ENCODE data around the gene PIWIL4. TPM values are rescaled to one million over a fixed set of nuclear protein-coding genes. Genes with fewer than 3 reads are reported as not detected.

Gene PIWIL4
- total RNA-seq, 1 donor from 2014 or later, result 0.59 TPM

DNA sequence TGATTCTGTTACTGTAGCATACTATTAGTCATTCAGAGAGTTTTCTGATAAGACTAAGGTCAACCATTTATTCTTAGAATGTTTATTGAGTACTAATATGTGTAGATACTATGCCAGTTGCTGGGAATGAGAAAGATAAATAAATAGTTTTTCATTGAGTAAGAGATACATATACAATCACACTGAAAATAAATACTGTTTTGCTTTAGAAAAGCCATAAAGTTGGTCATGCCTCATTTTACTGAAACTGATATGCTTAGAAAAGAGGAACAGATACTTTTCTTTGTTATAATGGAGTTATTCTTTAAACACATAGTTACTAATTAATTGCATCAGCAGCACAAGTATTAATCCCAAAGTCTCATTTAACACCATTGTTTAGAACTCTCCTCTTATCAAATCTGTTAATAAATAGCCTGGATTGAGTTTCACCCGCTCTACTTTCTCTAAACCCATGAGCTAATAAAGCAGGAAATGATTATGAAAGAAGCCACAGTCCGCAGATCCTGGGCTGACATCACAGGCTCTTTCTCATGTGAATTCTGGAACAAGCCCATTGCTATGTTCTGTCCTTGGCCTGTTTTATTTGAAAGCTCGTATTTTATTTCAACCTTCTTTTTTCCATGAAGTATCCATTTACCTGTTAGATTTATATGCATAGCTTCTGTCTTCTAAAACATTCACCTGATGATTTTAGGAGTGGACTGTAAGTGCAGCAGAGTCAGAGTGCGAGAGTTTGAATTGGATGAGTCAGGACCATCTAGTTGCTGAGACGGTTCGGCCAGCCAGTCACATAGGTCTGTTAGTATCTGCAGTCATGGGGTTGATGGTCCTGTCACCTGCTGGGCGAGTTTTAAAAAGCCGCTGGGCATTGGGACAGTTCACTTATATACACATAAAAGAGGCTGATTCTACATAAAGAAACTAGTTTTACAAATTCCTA, 35.5 kb downstream of the PIWIL4 start:
- no peaks in the 10 kb centered on the region for H3K9me3 ChIP-seq (ENCODE audit: insufficient read depth, low read depth, low read length)
- H3K79me2 ChIP-seq (ENCODE audit: insufficient read depth, low read length), result no peaks in the 10 kb centered on the region
- Mint-ChIP-seq H3K4me1 (ENCODE audit: low read depth, unreplicated experiment) (peaks cover 10% of the 10 kb centered on the region), H3K27ac (ENCODE audit: unreplicated experiment) (peak overlapping the region; percentile 2), H3K36me3 (ENCODE audit: low read depth, unreplicated experiment) (no peaks in the 10 kb centered on the region), H3K9me3 (ENCODE audit: unreplicated experiment) (no peaks in the 10 kb centered on the region), H3K27me3 (ENCODE audit: low read depth, unreplicated experiment) (no peaks in the 10 kb centered on the region), H3K4me3 (ENCODE audit: unreplicated experiment) (no peak overlapping the region)
- no peaks in the 10 kb centered on the region for H3K27me3 ChIP-seq (ENCODE audit: insufficient read depth, low read length)
- H3K27ac ChIP-seq (ENCODE audit: low read depth, low read length), result no peak overlapping the region
- H3K36me3 ChIP-seq (ENCODE audit: insufficient read depth, low read length), result no peaks in the 10 kb centered on the region
- no peak overlapping the region for H2AFZ ChIP-seq (ENCODE audit: low read depth, low read length)
- no peaks in the 10 kb centered on the region for H4K20me1 ChIP-seq (ENCODE audit: insufficient read depth, low read length)
- peak overlapping the region; percentile 39 for H3K4me2 ChIP-seq (ENCODE audit: low read length)
- H3K9ac ChIP-seq (ENCODE audit: low read length), result no peak overlapping the region
- TF ChIP-seq, protein P1, sequence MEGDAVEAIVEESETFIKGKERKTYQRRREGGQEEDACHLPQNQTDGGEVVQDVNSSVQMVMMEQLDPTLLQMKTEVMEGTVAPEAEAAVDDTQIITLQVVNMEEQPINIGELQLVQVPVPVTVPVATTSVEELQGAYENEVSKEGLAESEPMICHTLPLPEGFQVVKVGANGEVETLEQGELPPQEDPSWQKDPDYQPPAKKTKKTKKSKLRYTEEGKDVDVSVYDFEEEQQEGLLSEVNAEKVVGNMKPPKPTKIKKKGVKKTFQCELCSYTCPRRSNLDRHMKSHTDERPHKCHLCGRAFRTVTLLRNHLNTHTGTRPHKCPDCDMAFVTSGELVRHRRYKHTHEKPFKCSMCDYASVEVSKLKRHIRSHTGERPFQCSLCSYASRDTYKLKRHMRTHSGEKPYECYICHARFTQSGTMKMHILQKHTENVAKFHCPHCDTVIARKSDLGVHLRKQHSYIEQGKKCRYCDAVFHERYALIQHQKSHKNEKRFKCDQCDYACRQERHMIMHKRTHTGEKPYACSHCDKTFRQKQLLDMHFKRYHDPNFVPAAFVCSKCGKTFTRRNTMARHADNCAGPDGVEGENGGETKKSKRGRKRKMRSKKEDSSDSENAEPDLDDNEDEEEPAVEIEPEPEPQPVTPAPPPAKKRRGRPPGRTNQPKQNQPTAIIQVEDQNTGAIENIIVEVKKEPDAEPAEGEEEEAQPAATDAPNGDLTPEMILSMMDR (IDR thresholded peaks at IDR 0.05; ENCODE audit: insufficient read depth, low read depth, low read length), result peak; percentile 37
- TF ChIP-seq EZH2 (IDR thresholded peaks at IDR 0.05; ENCODE audit: insufficient read depth, low read length), result no peak
- no peaks in the 10 kb centered on the region for H3K4me1 ChIP-seq (ENCODE audit: insufficient read depth, low read length)
- DNase-seq (ENCODE audit: low read depth) (peak; percentile 67), FAIRE-seq (peak; percentile 58)
- H3K4me3 ChIP-seq (ENCODE audit: insufficient read depth, low read depth, low read length), result no peak overlapping the region

DNA sequence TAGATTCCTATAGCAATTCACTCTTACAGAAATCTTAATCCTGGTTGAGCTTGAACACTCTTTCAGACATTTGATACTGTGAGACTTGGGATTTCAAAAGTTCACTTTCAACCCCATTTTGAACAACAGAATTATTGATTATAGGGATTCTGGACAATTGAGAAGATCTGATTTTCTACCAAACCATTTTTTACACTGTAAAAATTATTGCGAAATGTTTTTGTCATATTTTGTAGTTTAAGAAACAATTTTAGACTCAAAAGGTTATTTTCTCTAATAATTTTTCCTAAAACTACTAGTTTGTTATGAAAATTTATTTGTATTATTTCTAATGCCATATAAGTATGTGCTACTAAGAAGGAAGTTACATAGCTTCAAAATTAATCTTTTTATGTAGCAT, 36.4 kb downstream of the PIWIL4 start:
- H3K27me3 Mint-ChIP-seq (ENCODE audit: low read depth, unreplicated experiment), result no peaks in the 10 kb centered on the region
- Histone ChIP-seq H3K4me2 (ENCODE audit: low read length) (no peak overlapping the region), H3K9me3 (ENCODE audit: insufficient read depth, low read depth, low read length) (no peaks in the 10 kb centered on the region), H3K36me3 (ENCODE audit: insufficient read depth, low read length) (no peaks in the 10 kb centered on the region), H3K4me3 (ENCODE audit: insufficient read depth, low read depth, low read length) (no peak overlapping the region), H3K9ac (ENCODE audit: low read length) (no peak overlapping the region), H3K79me2 (ENCODE audit: insufficient read depth, low read length) (no peaks in the 10 kb centered on the region), H3K27me3 (ENCODE audit: insufficient read depth, low read length) (no peaks in the 10 kb centered on the region), H4K20me1 (ENCODE audit: insufficient read depth, low read length) (no peaks in the 10 kb centered on the region), H3K4me1 (ENCODE audit: insufficient read depth, low read length) (no peaks in the 10 kb centered on the region), H3K27ac (ENCODE audit: low read depth, low read length) (no peak overlapping the region), H2AFZ (ENCODE audit: low read depth, low read length) (no peak overlapping the region)
- H3K4me1 Mint-ChIP-seq (ENCODE audit: low read depth, unreplicated experiment), result peaks cover 10% of the 10 kb centered on the region
- DNase-seq (ENCODE audit: low read depth) (no peak), FAIRE-seq (no peak)
- H3K4me3 Mint-ChIP-seq (ENCODE audit: unreplicated experiment), result no peak overlapping the region
- no peak for TF ChIP-seq EZH2 (IDR thresholded peaks at IDR 0.05; ENCODE audit: insufficient read depth, low read length)
- no peak overlapping the region for H3K27ac Mint-ChIP-seq (ENCODE audit: unreplicated experiment)
- no peaks in the 10 kb centered on the region for H3K9me3 Mint-ChIP-seq (ENCODE audit: unreplicated experiment)
- peaks cover 2% of the 10 kb centered on the region for H3K36me3 Mint-ChIP-seq (ENCODE audit: low read depth, unreplicated experiment)

DNA sequence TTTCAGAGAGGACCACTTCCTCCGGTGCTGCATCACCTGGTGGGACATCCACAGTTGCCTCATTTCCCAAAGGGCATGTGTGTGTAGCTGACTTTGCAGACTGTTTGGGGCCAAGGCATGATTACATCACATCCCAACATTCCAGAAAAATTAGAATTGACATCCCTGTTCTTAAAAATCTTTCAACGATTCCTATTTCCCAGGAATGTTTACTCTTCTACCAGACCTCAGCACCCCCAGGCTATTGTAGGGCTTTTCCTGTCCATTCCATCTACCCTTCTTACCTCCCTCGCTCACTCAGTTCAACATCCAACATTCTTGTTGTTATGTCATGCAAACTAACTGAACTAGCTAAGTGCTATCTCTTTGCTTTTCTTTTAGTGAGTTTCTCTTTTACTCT, 37.3 kb downstream of the PIWIL4 start:
- Histone ChIP-seq H3K79me2 (ENCODE audit: insufficient read depth, low read length) (no peaks in the 10 kb centered on the region), H3K4me3 (ENCODE audit: insufficient read depth, low read depth, low read length) (no peak overlapping the region), H3K27ac (ENCODE audit: low read depth, low read length) (no peak overlapping the region), H3K9ac (ENCODE audit: low read length) (no peak overlapping the region), H3K27me3 (ENCODE audit: insufficient read depth, low read length) (no peaks in the 10 kb centered on the region), H4K20me1 (ENCODE audit: insufficient read depth, low read length) (no peaks in the 10 kb centered on the region), H3K4me1 (ENCODE audit: insufficient read depth, low read length) (no peaks in the 10 kb centered on the region), H3K36me3 (ENCODE audit: insufficient read depth, low read length) (no peaks in the 10 kb centered on the region), H3K4me2 (ENCODE audit: low read length) (no peak overlapping the region), H2AFZ (ENCODE audit: low read depth, low read length) (no peak overlapping the region), H3K9me3 (ENCODE audit: insufficient read depth, low read depth, low read length) (no peaks in the 10 kb centered on the region)
- Mint-ChIP-seq H3K27ac (ENCODE audit: unreplicated experiment) (no peak overlapping the region), H3K4me3 (ENCODE audit: unreplicated experiment) (no peak overlapping the region), H3K4me1 (ENCODE audit: low read depth, unreplicated experiment) (peaks cover 10% of the 10 kb centered on the region), H3K27me3 (ENCODE audit: low read depth, unreplicated experiment) (no peaks in the 10 kb centered on the region), H3K9me3 (ENCODE audit: unreplicated experiment) (peaks cover 1% of the 10 kb centered on the region), H3K36me3 (ENCODE audit: low read depth, unreplicated experiment) (peaks cover 2% of the 10 kb centered on the region)
- TF ChIP-seq, protein P1 (IDR thresholded peaks at IDR 0.05; ENCODE audit: insufficient read depth, low read depth, low read length), result no peak
- no peak for TF ChIP-seq EZH2 (IDR thresholded peaks at IDR 0.05; ENCODE audit: insufficient read depth, low read length)
- no peak for DNase-seq (ENCODE audit: low read depth)
- no peak for FAIRE-seq
